K562 (cell line): Measurements from ENCODE around the gene MPPED1. TPM values are rescaled to one million over a fixed set of nuclear protein-coding genes. Genes with fewer than 3 reads are reported as not detected.

ENCODE experiments used
- EHMT2 ChIP-seq: fragments of 450-650 bp; IDR thresholded peaks from 2 replicates; pipeline ENCODE4 v1.6.1; 2018; ENCODE audit warnings: antibody characterized with exemption
- FOXJ3 ChIP-seq: sonication (generic); formaldehyde crosslinking; IDR thresholded peaks from 2 replicates; pipeline ENCODE4 v1.4.0; 2020; ENCODE audit warnings: mild to moderate bottlenecking, missing genetic modification reagents
- NR0B1 ChIP-seq: fragments of 450-650 bp; IDR thresholded peaks from one replicate; pipeline ENCODE4 v1.6.1; 2018; ENCODE audit warnings: mild to moderate bottlenecking, moderate library complexity; ENCODE audit not compliant: partially characterized antibody
- RBM25 ChIP-seq: fragments of 200-400 bp; formaldehyde crosslinking; IDR thresholded peaks from 2 replicates; pipeline ENCODE4 v1.6.1; 2018; ENCODE audit warnings: low read length, low read depth, moderate library complexity; ENCODE audit not compliant: severe bottlenecking
- SETDB1 ChIP-seq: IDR thresholded peaks from one replicate; pipeline ENCODE4 v1.6.1; 2012; ENCODE audit warnings: low read length, control low read depth, inconsistent platforms
- YY1 ChIP-seq, 3 experiments: IDR thresholded peaks; 2 replicates each; pipeline ENCODE4 v1.6.1; 2011; ENCODE audit warnings: low read length in 2 of 3, mild to moderate bottlenecking in 2 of 3, moderate library complexity in 2 of 3, borderline replicate concordance in 1 of 3, control low read depth in 1 of 3, low read depth in 1 of 3; ENCODE audit not compliant: insufficient read depth in 3 of 3, insufficient replicate concordance in 2 of 3, control insufficient read depth in 1 of 3, insufficient read length in 1 of 3; ENCODE audit errors: extremely low read depth in 1 of 3
- ZNF384 ChIP-seq: IDR thresholded peaks from 2 replicates; pipeline ENCODE4 v1.6.1; 2012; ENCODE audit warnings: low read depth, low read length, improper control_type of control experiment
- ZNF764 ChIP-seq: fragments of 250-450 bp; sonication (Bioruptor Pico); IDR thresholded peaks from 2 replicates; pipeline ENCODE4 v1.4.0; 2020; ENCODE audit warnings: low read depth, mild to moderate bottlenecking, moderate library complexity
- ZNF766 ChIP-seq: fragments of 200-800 bp; sonication (Bioruptor generic); conservative IDR thresholded peaks from 2 replicates; pipeline ENCODE4 v1.6.1; 2016; ENCODE audit warnings: missing genetic modification characterization, missing compliant biosample characterization
- ZNF77 ChIP-seq: fragments of 250-450 bp; sonication (Bioruptor Pico); IDR thresholded peaks from 2 replicates; pipeline ENCODE4 v1.5.0; 2020
- polyA plus RNA-seq, 8 experiments: library from polyadenylated mRNA; depleted of rRNA in 4 of 8; stranded (reverse) in 5 of 8; unstranded in 3 of 8; fragments of >200 nt; fragmentation: Nextera tagmentation in 2 of 8; fragmentation: Illumina TruSeq in 1 of 8; extraction: Ambion mirVana in 2 of 8; extraction: Trizol in 1 of 8; gene quantifications; 2 replicates each; pipeline versions ENCODE4 v1.2.1 to v1.2.3, GENCODE V29; 2011 to 2014; ENCODE audit warnings: inconsistent platforms in 1 of 8, missing spikeins in 1 of 8
- total RNA-seq, 7 experiments: library from RNA; depleted of rRNA in 6 of 7; stranded (reverse); fragments of >200 nt in 6 of 7; fragmentation: Illumina TruSeq in 2 of 7; extraction: Trizol in 2 of 7; gene quantifications; 2 replicates each; pipeline versions ENCODE4 v1.2.1 to v1.2.3, GENCODE V29; 2011 to 2021; ENCODE audit warnings: low replicate concordance in 1 of 7
- TF ChIP-seq, protein P1 (sequence below), 3 experiments: fragments of 200-800 bp in 1 of 3; sonication (Bioruptor generic) in 1 of 3; sonication (generic) in 1 of 3; formaldehyde crosslinking in 1 of 3; IDR thresholded peaks; 2 replicates each; pipeline versions ENCODE4 v1.6.1 to v1.8.0; 2016 to 2022; ENCODE audit warnings: mild to moderate bottlenecking in 2 of 3, missing compliant biosample characterization in 2 of 3, missing genetic modification characterization in 2 of 3, missing genetic modification reagents in 1 of 3
- TF ChIP-seq, protein P2 (sequence below): fragments of 200-800 bp; sonication (Bioruptor generic); IDR thresholded peaks from 2 replicates; pipeline ENCODE4 v1.6.1; 2017; ENCODE audit warnings: missing genetic modification characterization, missing compliant biosample characterization
- TF ChIP-seq, protein P3 (sequence below): fragments of 250-450 bp; sonication (Bioruptor Pico); IDR thresholded peaks from 2 replicates; pipeline ENCODE4 v1.8.0; 2021; ENCODE audit warnings: moderate library complexity, mild to moderate bottlenecking, inconsistent platforms

Gene MPPED1
- total and polyA plus RNA-seq, 9 of the 15 experiments (the other 6 are each of a cell fraction or from before 2014, with no cell fraction given), result not detected

GRCh38 chr22:43449205-43449830 is 37.5 kb downstream of the MPPED1 start (continued):
- TF ChIP-seq EHMT2 (peak; percentile 66), NR0B1 (no peak), SETDB1 (no peak), FOXJ3 (CRISPR knock-in tag) (no peak), ZNF77 (CRISPR knock-in tag) (no peak), ZNF764 (CRISPR knock-in tag) (no peak), ZNF384 (no peak), YY1 (IDR thresholded peaks at IDR 0.05; ENCODE audit: borderline replicate concordance in 1 of 3, control insufficient read depth in 1 of 3, extremely low read depth in 1 of 3, insufficient read depth in 3 of 3, insufficient read length in 1 of 3, insufficient replicate concordance in 2 of 3, low read depth in 1 of 3, low read length in 2 of 3) (peak in 1 of 3 experiments; percentile 44), RBM25 (peak; percentile 17), ZNF766 (CRISPR knock-in tag) (0 out of 2 replicates have a peak, but pooled peaks have one; percentile 22)
- TF ChIP-seq, protein P1, sequence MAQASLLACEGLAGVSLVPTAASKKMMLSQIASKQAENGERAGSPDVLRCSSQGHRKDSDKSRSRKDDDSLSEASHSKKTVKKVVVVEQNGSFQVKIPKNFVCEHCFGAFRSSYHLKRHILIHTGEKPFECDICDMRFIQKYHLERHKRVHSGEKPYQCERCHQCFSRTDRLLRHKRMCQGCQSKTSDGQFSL (CRISPR knock-in tag; IDR thresholded peaks at IDR 0.05), result peak; percentile 53; the same call in 1 of the 2 replicates
- TF ChIP-seq, protein P1 (tag; IDR thresholded peaks at IDR 0.05), result peak in 1 of 2 experiments; percentile 88; a peak in 2 of 4 replicates
- TF ChIP-seq, protein P2, sequence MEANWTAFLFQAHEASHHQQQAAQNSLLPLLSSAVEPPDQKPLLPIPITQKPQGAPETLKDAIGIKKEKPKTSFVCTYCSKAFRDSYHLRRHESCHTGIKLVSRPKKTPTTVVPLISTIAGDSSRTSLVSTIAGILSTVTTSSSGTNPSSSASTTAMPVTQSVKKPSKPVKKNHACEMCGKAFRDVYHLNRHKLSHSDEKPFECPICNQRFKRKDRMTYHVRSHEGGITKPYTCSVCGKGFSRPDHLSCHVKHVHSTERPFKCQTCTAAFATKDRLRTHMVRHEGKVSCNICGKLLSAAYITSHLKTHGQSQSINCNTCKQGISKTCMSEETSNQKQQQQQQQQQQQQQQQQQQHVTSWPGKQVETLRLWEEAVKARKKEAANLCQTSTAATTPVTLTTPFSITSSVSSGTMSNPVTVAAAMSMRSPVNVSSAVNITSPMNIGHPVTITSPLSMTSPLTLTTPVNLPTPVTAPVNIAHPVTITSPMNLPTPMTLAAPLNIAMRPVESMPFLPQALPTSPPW (CRISPR knock-in tag), result peak; percentile 92
- TF ChIP-seq, protein P3, sequence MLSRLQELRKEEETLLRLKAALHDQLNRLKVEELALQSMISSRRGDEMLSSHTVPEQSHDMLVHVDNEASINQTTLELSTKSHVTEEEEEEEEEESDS, result no peak
